Keratinocyte (primary cell): Measurements from ENCODE around the gene ARHGAP4. TPM values are rescaled to one million over a fixed set of nuclear protein-coding genes. Genes with fewer than 3 reads are reported as not detected.

Experiments
- DNase-seq: peaks from one replicate; pipeline ENCODE4 v3.0.0-alpha.2; 2011; ENCODE audit warnings: low read depth, missing footprints, low spot score
- FAIRE-seq: peaks from 2 replicates; lab custom pipeline; 2011; peaks lifted over from hg19 to GRCh38; lab: Jason Lieb, UNC
- H2AFZ ChIP-seq: 2 replicates; pipeline ENCODE4 v1.6.0; 2012; ENCODE audit warnings: low read length, control low read depth, inconsistent platforms; ENCODE audit not compliant: control insufficient read depth
- H3K27ac ChIP-seq: 2 replicates; pipeline ENCODE4 v1.5.1; 2011; ENCODE audit warnings: low read length; ENCODE audit not compliant: control insufficient read depth, insufficient read depth
- H3K27me3 ChIP-seq: 3 replicates; pipeline ENCODE4 v1.6.0; 2011; ENCODE audit warnings: low read length; ENCODE audit not compliant: control insufficient read depth, insufficient read depth; ENCODE audit errors: extremely low read depth
- H3K36me3 ChIP-seq, 2 experiments: 2 replicates in 1 of 2; 3 replicates in 1 of 2; pipeline ENCODE4 v1.5.1; 2011; ENCODE audit warnings: low read length in 2 of 2, mild to moderate bottlenecking in 1 of 2; ENCODE audit not compliant: control insufficient read depth in 2 of 2, insufficient read depth in 2 of 2; ENCODE audit errors: extremely low read depth in 1 of 2
- H3K4me1 ChIP-seq: 3 replicates; pipeline ENCODE4 v1.5.1; 2011; ENCODE audit warnings: low read length; ENCODE audit not compliant: control insufficient read depth, insufficient read depth; ENCODE audit errors: extremely low read depth
- H3K4me2 ChIP-seq: 3 replicates; pipeline ENCODE4 v1.6.0; 2011; ENCODE audit warnings: low read depth, low read length; ENCODE audit not compliant: control insufficient read depth, insufficient read depth; ENCODE audit errors: extremely low read depth
- H3K4me3 ChIP-seq, 3 experiments: fragments of 200-600 bp in 1 of 3; sonication (generic) in 1 of 3; 2 replicates in 2 of 3; 3 replicates in 1 of 3; pipeline ENCODE4 v1.5.1; 2011 to 2016; ENCODE audit warnings: low read length in 3 of 3, mild to moderate bottlenecking in 3 of 3, control low read depth in 2 of 3, inconsistent platforms in 1 of 3, low read depth in 1 of 3, mixed read lengths in 1 of 3, mixed run types in 1 of 3, moderate library complexity in 1 of 3; ENCODE audit not compliant: control insufficient read depth in 2 of 3, insufficient read depth in 2 of 3; ENCODE audit errors: extremely low read depth in 1 of 3
- H3K79me2 ChIP-seq: 2 replicates; pipeline ENCODE4 v1.6.0; 2012; ENCODE audit warnings: low read length; ENCODE audit not compliant: control insufficient read depth, insufficient read depth
- H3K9ac ChIP-seq: 3 replicates; pipeline ENCODE4 v1.6.0; 2011; ENCODE audit warnings: low read length; ENCODE audit not compliant: control insufficient read depth, insufficient read depth; ENCODE audit errors: extremely low read depth
- H3K9me1 ChIP-seq: 3 replicates; pipeline ENCODE4 v1.6.0; 2011; ENCODE audit warnings: low read length; ENCODE audit not compliant: control insufficient read depth, insufficient read depth; ENCODE audit errors: extremely low read depth
- H3K9me3 ChIP-seq: 2 replicates; pipeline ENCODE4 v1.5.1; 2012; ENCODE audit warnings: low read depth, low read length; ENCODE audit not compliant: control insufficient read depth
- H4K20me1 ChIP-seq: 3 replicates; pipeline ENCODE4 v1.6.0; 2011; ENCODE audit warnings: low read length; ENCODE audit not compliant: control insufficient read depth, insufficient read depth; ENCODE audit errors: extremely low read depth
- EZH2 ChIP-seq: IDR thresholded peaks from one replicate; pipeline ENCODE4 v1.6.1; 2012; ENCODE audit warnings: inconsistent platforms, mild to moderate bottlenecking, low read length, moderate library complexity
- dilution Hi-C: fragments of 300-500 bp; cut with MboI; formaldehyde crosslinking; loops from one replicate; pipeline ENCODE4 v1.7.0; 2020; ENCODE audit warnings: low sequenced_read_pairs; ENCODE audit not compliant: extremely low pct_ligation_motif_present
- polyA plus RNA-seq, 5 experiments: library from polyadenylated mRNA; depleted of rRNA in 3 of 5; stranded (reverse) in 3 of 5; stranded (forward) in 1 of 5; unstranded in 1 of 5; fragments of >200 nt; gene quantifications; 1 replicate in 1 of 5; 2 replicates in 3 of 5; 3 replicates in 1 of 5; pipeline versions ENCODE4 v1.2.1 to v1.2.3, GENCODE V29; 2011 to 2012; ENCODE audit warnings: missing spikeins in 2 of 5, low read depth in 1 of 5, low replicate concordance in 1 of 5
- TF ChIP-seq, protein P1 (sequence below), 3 experiments: IDR thresholded peaks in 1 of 3; conservative IDR thresholded peaks in 1 of 3; optimal IDR thresholded peaks in 1 of 3; 2 replicates in 2 of 3; 3 replicates in 1 of 3; pipeline versions ENCODE3 to v1.5.1; 2011; ENCODE audit warnings: low read length in 3 of 3, mild to moderate bottlenecking in 3 of 3, moderate library complexity in 2 of 3, control low read depth in 1 of 3, inconsistent platforms in 1 of 3; ENCODE audit not compliant: insufficient read depth in 2 of 3; ENCODE audit errors: extremely low read depth in 1 of 3

ARHGAP4 gene
- polyA plus RNA-seq, 1 donor (not counting 4 experiments of a cell fraction or from before 2014, with no cell fraction given) = 0.35 TPM

DNA sequence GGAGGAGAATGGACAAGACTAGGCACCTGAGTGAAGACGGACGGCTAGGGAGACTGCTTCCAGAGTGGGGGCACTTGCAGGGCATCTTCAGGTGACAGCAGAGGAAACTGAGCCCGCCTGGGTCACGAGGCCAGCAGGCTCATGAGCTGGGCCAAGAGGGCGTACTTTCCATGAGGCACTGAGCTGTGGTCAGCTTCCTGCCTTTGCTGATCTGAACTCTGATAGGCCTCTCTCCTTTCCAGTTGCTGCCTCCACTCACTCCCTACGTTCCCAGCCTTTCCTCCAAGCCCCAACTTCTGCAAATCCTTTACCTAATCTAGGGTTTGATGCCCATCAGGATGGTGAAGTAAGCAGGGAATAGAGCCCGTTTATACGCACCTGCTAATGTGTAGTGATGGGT is 38.7 kb downstream of the ARHGAP4 start:
- H3K36me3 ChIP-seq = no peaks in the 10 kb centered on the region
- H4K20me1 ChIP-seq = no peaks in the 10 kb centered on the region
- H3K4me2 ChIP-seq = no peak overlapping the region
- no peak overlapping the region for H3K27ac ChIP-seq
- H3K4me1 ChIP-seq = no peaks in the 10 kb centered on the region
- no peaks in the 10 kb centered on the region for H3K9me3 ChIP-seq
- H3K9ac ChIP-seq = no peak overlapping the region
- H3K4me3 ChIP-seq = no peak overlapping the region
- no peaks in the 10 kb centered on the region for H3K79me2 ChIP-seq
- TF ChIP-seq EZH2 = no peak
- TF ChIP-seq, protein P1, sequence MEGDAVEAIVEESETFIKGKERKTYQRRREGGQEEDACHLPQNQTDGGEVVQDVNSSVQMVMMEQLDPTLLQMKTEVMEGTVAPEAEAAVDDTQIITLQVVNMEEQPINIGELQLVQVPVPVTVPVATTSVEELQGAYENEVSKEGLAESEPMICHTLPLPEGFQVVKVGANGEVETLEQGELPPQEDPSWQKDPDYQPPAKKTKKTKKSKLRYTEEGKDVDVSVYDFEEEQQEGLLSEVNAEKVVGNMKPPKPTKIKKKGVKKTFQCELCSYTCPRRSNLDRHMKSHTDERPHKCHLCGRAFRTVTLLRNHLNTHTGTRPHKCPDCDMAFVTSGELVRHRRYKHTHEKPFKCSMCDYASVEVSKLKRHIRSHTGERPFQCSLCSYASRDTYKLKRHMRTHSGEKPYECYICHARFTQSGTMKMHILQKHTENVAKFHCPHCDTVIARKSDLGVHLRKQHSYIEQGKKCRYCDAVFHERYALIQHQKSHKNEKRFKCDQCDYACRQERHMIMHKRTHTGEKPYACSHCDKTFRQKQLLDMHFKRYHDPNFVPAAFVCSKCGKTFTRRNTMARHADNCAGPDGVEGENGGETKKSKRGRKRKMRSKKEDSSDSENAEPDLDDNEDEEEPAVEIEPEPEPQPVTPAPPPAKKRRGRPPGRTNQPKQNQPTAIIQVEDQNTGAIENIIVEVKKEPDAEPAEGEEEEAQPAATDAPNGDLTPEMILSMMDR (optimal IDR thresholded peaks at IDR 0.05 in 1 of 3, IDR thresholded peaks at IDR 0.05 in 1 of 3, conservative IDR thresholded peaks at IDR 0.05 in 1 of 3; ENCODE audit: extremely low read depth in 1 of 3, insufficient read depth in 2 of 3, low read length in 3 of 3) = no peak
- DNase-seq (no peak), FAIRE-seq (no peak)
- H3K27me3 ChIP-seq = peaks cover 21% of the 10 kb centered on the region
- no peaks in the 10 kb centered on the region for H3K9me1 ChIP-seq
- H2AFZ ChIP-seq = no peak overlapping the region
- dilution Hi-C loops = no loop called here

DNA sequence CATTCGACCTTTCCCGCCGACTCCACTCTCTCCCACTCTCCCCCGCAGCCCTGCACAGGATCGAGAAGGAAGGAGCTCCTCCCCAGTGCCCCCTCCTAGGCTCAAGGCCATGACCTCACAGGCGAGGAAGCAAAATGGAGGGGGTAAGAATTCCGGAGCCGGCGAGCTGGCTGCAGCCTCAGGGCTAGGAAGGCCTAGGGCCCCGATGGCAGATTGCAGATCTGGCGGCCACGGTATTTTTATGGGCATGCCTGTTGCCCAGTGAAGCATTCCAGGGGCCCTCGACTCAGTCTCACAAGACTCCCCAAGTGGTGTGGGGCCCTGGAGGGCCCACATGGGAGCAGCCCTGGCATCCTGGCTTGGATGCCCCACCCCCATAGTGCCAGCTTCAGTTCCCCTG is 39.1 kb downstream of the ARHGAP4 start:
- dilution Hi-C loops = no loop called here

More for the DNA sequence above, 39.1 kb downstream of the ARHGAP4 start:
- Histone ChIP-seq H3K4me2 (no peak overlapping the region), H3K4me3 (no peak overlapping the region), H3K27me3 (peaks cover 21% of the 10 kb centered on the region), H4K20me1 (no peaks in the 10 kb centered on the region), H2AFZ (no peak overlapping the region), H3K36me3 (no peaks in the 10 kb centered on the region), H3K9me1 (no peaks in the 10 kb centered on the region), H3K9me3 (no peaks in the 10 kb centered on the region), H3K9ac (no peak overlapping the region), H3K27ac (no peak overlapping the region), H3K79me2 (no peaks in the 10 kb centered on the region), H3K4me1 (peaks cover 3% of the 10 kb centered on the region)
- TF ChIP-seq EZH2 = no peak
- TF ChIP-seq, protein P1 (optimal IDR thresholded peaks at IDR 0.05 in 1 of 3, IDR thresholded peaks at IDR 0.05 in 1 of 3, conservative IDR thresholded peaks at IDR 0.05 in 1 of 3; ENCODE audit: extremely low read depth in 1 of 3, insufficient read depth in 2 of 3, low read length in 3 of 3) = no peak
- DNase-seq = no peak
- no peak for FAIRE-seq
